Keratinocyte (primary cell): Measurements from ENCODE around the gene PEAR1. TPM values are rescaled to one million over a fixed set of nuclear protein-coding genes. Genes with fewer than 3 reads are reported as not detected.

Experiments
- DNase-seq: peaks from one replicate; pipeline ENCODE4 v3.0.0-alpha.2; 2011; ENCODE audit warnings: low read depth, missing footprints, low spot score
- FAIRE-seq: peaks from 2 replicates; lab custom pipeline; 2011; peaks lifted over from hg19 to GRCh38; lab: Jason Lieb, UNC
- H2AFZ ChIP-seq: 2 replicates; pipeline ENCODE4 v1.6.0; 2012; ENCODE audit warnings: low read length, control low read depth, inconsistent platforms; ENCODE audit not compliant: control insufficient read depth
- H3K27ac ChIP-seq: 2 replicates; pipeline ENCODE4 v1.5.1; 2011; ENCODE audit warnings: low read length; ENCODE audit not compliant: control insufficient read depth, insufficient read depth
- H3K27me3 ChIP-seq: 3 replicates; pipeline ENCODE4 v1.6.0; 2011; ENCODE audit warnings: low read length; ENCODE audit not compliant: control insufficient read depth, insufficient read depth; ENCODE audit errors: extremely low read depth
- H3K36me3 ChIP-seq, 2 experiments: 2 replicates in 1 of 2; 3 replicates in 1 of 2; pipeline ENCODE4 v1.5.1; 2011; ENCODE audit warnings: low read length in 2 of 2, mild to moderate bottlenecking in 1 of 2; ENCODE audit not compliant: control insufficient read depth in 2 of 2, insufficient read depth in 2 of 2; ENCODE audit errors: extremely low read depth in 1 of 2
- H3K4me1 ChIP-seq: 3 replicates; pipeline ENCODE4 v1.5.1; 2011; ENCODE audit warnings: low read length; ENCODE audit not compliant: control insufficient read depth, insufficient read depth; ENCODE audit errors: extremely low read depth
- H3K4me2 ChIP-seq: 3 replicates; pipeline ENCODE4 v1.6.0; 2011; ENCODE audit warnings: low read depth, low read length; ENCODE audit not compliant: control insufficient read depth, insufficient read depth; ENCODE audit errors: extremely low read depth
- H3K4me3 ChIP-seq, 3 experiments: fragments of 200-600 bp in 1 of 3; sonication (generic) in 1 of 3; 2 replicates in 2 of 3; 3 replicates in 1 of 3; pipeline ENCODE4 v1.5.1; 2011 to 2016; ENCODE audit warnings: low read length in 3 of 3, mild to moderate bottlenecking in 3 of 3, control low read depth in 2 of 3, inconsistent platforms in 1 of 3, low read depth in 1 of 3, mixed read lengths in 1 of 3, mixed run types in 1 of 3, moderate library complexity in 1 of 3; ENCODE audit not compliant: control insufficient read depth in 2 of 3, insufficient read depth in 2 of 3; ENCODE audit errors: extremely low read depth in 1 of 3
- H3K79me2 ChIP-seq: 2 replicates; pipeline ENCODE4 v1.6.0; 2012; ENCODE audit warnings: low read length; ENCODE audit not compliant: control insufficient read depth, insufficient read depth
- H3K9ac ChIP-seq: 3 replicates; pipeline ENCODE4 v1.6.0; 2011; ENCODE audit warnings: low read length; ENCODE audit not compliant: control insufficient read depth, insufficient read depth; ENCODE audit errors: extremely low read depth
- H3K9me1 ChIP-seq: 3 replicates; pipeline ENCODE4 v1.6.0; 2011; ENCODE audit warnings: low read length; ENCODE audit not compliant: control insufficient read depth, insufficient read depth; ENCODE audit errors: extremely low read depth
- H3K9me3 ChIP-seq: 2 replicates; pipeline ENCODE4 v1.5.1; 2012; ENCODE audit warnings: low read depth, low read length; ENCODE audit not compliant: control insufficient read depth
- H4K20me1 ChIP-seq: 3 replicates; pipeline ENCODE4 v1.6.0; 2011; ENCODE audit warnings: low read length; ENCODE audit not compliant: control insufficient read depth, insufficient read depth; ENCODE audit errors: extremely low read depth
- CTCF ChIP-seq, 3 experiments: IDR thresholded peaks in 1 of 3; conservative IDR thresholded peaks in 1 of 3; optimal IDR thresholded peaks in 1 of 3; 2 replicates in 2 of 3; 3 replicates in 1 of 3; pipeline versions ENCODE3 to v1.5.1; 2011; ENCODE audit warnings: low read length in 3 of 3, mild to moderate bottlenecking in 3 of 3, moderate library complexity in 2 of 3, control low read depth in 1 of 3, inconsistent platforms in 1 of 3; ENCODE audit not compliant: insufficient read depth in 2 of 3; ENCODE audit errors: extremely low read depth in 1 of 3
- EZH2 ChIP-seq: IDR thresholded peaks from one replicate; pipeline ENCODE4 v1.6.1; 2012; ENCODE audit warnings: inconsistent platforms, mild to moderate bottlenecking, low read length, moderate library complexity
- dilution Hi-C: fragments of 300-500 bp; cut with MboI; formaldehyde crosslinking; loops from one replicate; pipeline ENCODE4 v1.7.0; 2020; ENCODE audit warnings: low sequenced_read_pairs; ENCODE audit not compliant: extremely low pct_ligation_motif_present
- polyA plus RNA-seq, 5 experiments: library from polyadenylated mRNA; depleted of rRNA in 3 of 5; stranded (reverse) in 3 of 5; stranded (forward) in 1 of 5; unstranded in 1 of 5; fragments of >200 nt; gene quantifications; 1 replicate in 1 of 5; 2 replicates in 3 of 5; 3 replicates in 1 of 5; pipeline versions ENCODE4 v1.2.1 to v1.2.3, GENCODE V29; 2011 to 2012; ENCODE audit warnings: missing spikeins in 2 of 5, low read depth in 1 of 5, low replicate concordance in 1 of 5

The PEAR1 gene
- polyA plus RNA-seq, 1 donor (not counting 4 experiments of a cell fraction or from before 2014, with no cell fraction given): 4.2 TPM

- no peaks in the 10 kb centered on the region for H3K9me1 ChIP-seq
- H3K9me3 ChIP-seq: no peaks in the 10 kb centered on the region
- DNase-seq (no peak), FAIRE-seq (no peak)
- H3K27me3 ChIP-seq: peaks cover 10% of the 10 kb centered on the region
- no peak overlapping the region for H3K4me2 ChIP-seq
- TF ChIP-seq EZH2 (no peak), CTCF (optimal IDR thresholded peaks at IDR 0.05 in 1 of 3, IDR thresholded peaks at IDR 0.05 in 1 of 3, conservative IDR thresholded peaks at IDR 0.05 in 1 of 3; ENCODE audit: extremely low read depth in 1 of 3, insufficient read depth in 2 of 3, low read length in 3 of 3) (no peak)
- H3K4me1 ChIP-seq: peaks cover 13% of the 10 kb centered on the region
- no peak overlapping the region for H3K4me3 ChIP-seq
- no peak overlapping the region for H2AFZ ChIP-seq
- no peaks in the 10 kb centered on the region for H3K36me3 ChIP-seq
- H3K79me2 ChIP-seq: no peaks in the 10 kb centered on the region
- no peak overlapping the region for H3K9ac ChIP-seq
- no peaks in the 10 kb centered on the region for H4K20me1 ChIP-seq
- H3K27ac ChIP-seq: no peak overlapping the region
- dilution Hi-C loops: no loop called here
Measured at GRCh38 chr1:156868341-156868740, 25.2 kb upstream of the PEAR1 start.

DNA sequence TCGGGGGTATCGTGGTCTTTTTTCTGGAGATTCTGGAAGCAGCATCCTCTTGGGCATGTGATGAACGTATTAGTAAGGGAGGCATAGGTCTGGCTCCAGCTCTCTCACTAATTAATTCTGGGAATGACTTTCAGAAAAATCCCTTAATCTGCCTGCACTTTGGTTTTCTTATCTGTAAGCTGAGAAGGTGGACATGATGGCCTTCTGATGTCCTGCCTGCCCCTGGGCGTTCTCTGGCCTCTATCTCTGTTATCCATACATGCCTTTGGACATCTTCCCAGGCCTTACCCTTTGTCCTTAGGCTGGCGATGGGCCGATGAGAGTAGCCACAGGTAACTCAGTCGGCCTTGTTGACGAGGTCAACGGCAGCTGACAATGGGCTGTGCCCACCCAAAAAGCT, 24.1 kb upstream of the PEAR1 start:
- H3K27me3 ChIP-seq: peaks cover 10% of the 10 kb centered on the region
- H3K4me2 ChIP-seq: no peak overlapping the region
- no peaks in the 10 kb centered on the region for H4K20me1 ChIP-seq
- peaks cover 13% of the 10 kb centered on the region for H3K4me1 ChIP-seq
- no peaks in the 10 kb centered on the region for H3K9me3 ChIP-seq
- no peaks in the 10 kb centered on the region for H3K79me2 ChIP-seq
- no peak overlapping the region for H3K4me3 ChIP-seq
- FAIRE-seq (no peak), DNase-seq (no peak)
- H3K36me3 ChIP-seq: no peaks in the 10 kb centered on the region
- no peak overlapping the region for H2AFZ ChIP-seq
- H3K27ac ChIP-seq: no peak overlapping the region
- no peaks in the 10 kb centered on the region for H3K9me1 ChIP-seq
- dilution Hi-C loops: no loop called here
- H3K9ac ChIP-seq: no peak overlapping the region
- TF ChIP-seq CTCF (optimal IDR thresholded peaks at IDR 0.05 in 1 of 3, IDR thresholded peaks at IDR 0.05 in 1 of 3, conservative IDR thresholded peaks at IDR 0.05 in 1 of 3; ENCODE audit: extremely low read depth in 1 of 3, insufficient read depth in 2 of 3, low read length in 3 of 3) (no peak), EZH2 (no peak)
